ENCODE measurements around the gene C1QTNF12.

C1QTNF12 gene

GRCh38 chr1:1287288-1288110 lies 41.0 kb upstream of the C1QTNF12 start:
- H4K20me1 ChIP-seq (ENCODE audit: insufficient read depth, low read length): no peaks in the 10 kb centered on the region

GRCh38 chr1:1286313-1287261 lies 40.1 kb upstream of the C1QTNF12 start:
- H3K27ac ChIP-seq (ENCODE audit: low read depth, low read length, poor library complexity, severe bottlenecking): no peak overlapping the region
- no peaks in the 10 kb centered on the region for H3K9me3 ChIP-seq (ENCODE audit: low read length)
- H3K36me3 ChIP-seq (ENCODE audit: insufficient read depth, low read length): no peaks in the 10 kb centered on the region
- H3K79me2 ChIP-seq (ENCODE audit: insufficient read depth, low read length): no peaks in the 10 kb centered on the region
- TF ChIP-seq CTCF (IDR thresholded peaks at IDR 0.05; ENCODE audit: low read length): no peak
- TF ChIP-seq EZH2 (IDR thresholded peaks at IDR 0.05; ENCODE audit: borderline replicate concordance, low read length): no peak
- no peaks in the 10 kb centered on the region for H3F3A ChIP-seq (ENCODE audit: insufficient read depth, low read length)
- no peaks in the 10 kb centered on the region for H3K4me1 ChIP-seq (ENCODE audit: insufficient read depth, low read length, severe bottlenecking)
- H4K20me1 ChIP-seq (ENCODE audit: insufficient read depth, low read length): no peaks in the 10 kb centered on the region
- H3K9ac ChIP-seq (ENCODE audit: low read length): no peak overlapping the region
- no peak overlapping the region for H2AFZ ChIP-seq (ENCODE audit: low read length)
- H3K4me2 ChIP-seq (ENCODE audit: low read length): no peak overlapping the region
- no peaks in the 10 kb centered on the region for H3K9me2 ChIP-seq (ENCODE audit: low read depth, low read length)
- H3K4me3 ChIP-seq (ENCODE audit: low read depth, low read length, poor library complexity, severe bottlenecking): no peak overlapping the region
- no peaks in the 10 kb centered on the region; the same call in 1 of the 2 replicates for H3K27me3 ChIP-seq (ENCODE audit: insufficient read depth, low read length)

More at GRCh38 chr1:1287288-1288110, 41.0 kb upstream of the C1QTNF12 start:
- Histone ChIP-seq H3K27ac (ENCODE audit: low read depth, low read length, poor library complexity, severe bottlenecking) (no peak overlapping the region), H3K9me2 (ENCODE audit: low read depth, low read length) (no peaks in the 10 kb centered on the region), H3F3A (ENCODE audit: insufficient read depth, low read length) (no peaks in the 10 kb centered on the region), H2AFZ (ENCODE audit: low read length) (no peak overlapping the region), H3K4me1 (ENCODE audit: insufficient read depth, low read length, severe bottlenecking) (no peaks in the 10 kb centered on the region), H3K4me3 (ENCODE audit: low read depth, low read length, poor library complexity, severe bottlenecking) (no peak overlapping the region), H3K4me2 (ENCODE audit: low read length) (no peak overlapping the region), H3K36me3 (ENCODE audit: insufficient read depth, low read length) (no peaks in the 10 kb centered on the region), H3K9me3 (ENCODE audit: low read length) (no peaks in the 10 kb centered on the region), H3K9ac (ENCODE audit: low read length) (no peak overlapping the region), H3K79me2 (ENCODE audit: insufficient read depth, low read length) (no peaks in the 10 kb centered on the region), H3K27me3 (ENCODE audit: insufficient read depth, low read length) (no peaks in the 10 kb centered on the region; the same call in 1 of the 2 replicates)
- TF ChIP-seq CTCF (IDR thresholded peaks at IDR 0.05; ENCODE audit: low read length) (no peak), EZH2 (IDR thresholded peaks at IDR 0.05; ENCODE audit: borderline replicate concordance, low read length) (no peak)

GRCh38 chr1:1285611-1286311 lies 39.2 kb upstream of the C1QTNF12 start:
- no peak overlapping the region for H3K4me3 ChIP-seq (ENCODE audit: low read depth, low read length, poor library complexity, severe bottlenecking)
- no peaks in the 10 kb centered on the region; the same call in 1 of the 2 replicates for H3K27me3 ChIP-seq (ENCODE audit: insufficient read depth, low read length)
- no peak overlapping the region for H3K27ac ChIP-seq (ENCODE audit: low read depth, low read length, poor library complexity, severe bottlenecking)
- H3K9me2 ChIP-seq (ENCODE audit: low read depth, low read length): no peaks in the 10 kb centered on the region
- TF ChIP-seq EZH2 (IDR thresholded peaks at IDR 0.05; ENCODE audit: borderline replicate concordance, low read length): no peak
- TF ChIP-seq CTCF (IDR thresholded peaks at IDR 0.05; ENCODE audit: low read length): no peak
- H3K4me2 ChIP-seq (ENCODE audit: low read length): no peak overlapping the region
- no peak overlapping the region for H2AFZ ChIP-seq (ENCODE audit: low read length)
- H3K9me3 ChIP-seq (ENCODE audit: low read length): no peaks in the 10 kb centered on the region
- no peaks in the 10 kb centered on the region for H3K36me3 ChIP-seq (ENCODE audit: insufficient read depth, low read length)
- H3K9ac ChIP-seq (ENCODE audit: low read length): no peak overlapping the region
- H4K20me1 ChIP-seq (ENCODE audit: insufficient read depth, low read length): no peaks in the 10 kb centered on the region
- no peaks in the 10 kb centered on the region for H3K4me1 ChIP-seq (ENCODE audit: insufficient read depth, low read length, severe bottlenecking)
- no peaks in the 10 kb centered on the region for H3F3A ChIP-seq (ENCODE audit: insufficient read depth, low read length)
- no peaks in the 10 kb centered on the region for H3K79me2 ChIP-seq (ENCODE audit: insufficient read depth, low read length)

All from OCI-LY1 (cell line).